PFSK-1 (cell line): ENCODE measurements around the gene PRCD.

Experiments
- POLR2AphosphoS5 ChIP-seq: IDR thresholded peaks from 2 replicates; pipeline ENCODE4 v1.6.1; 2012; ENCODE audit warnings: low read depth, mild to moderate bottlenecking, control low read depth, low read length, moderate library complexity
- SIN3A ChIP-seq: IDR thresholded peaks from 2 replicates; pipeline ENCODE4 v1.6.1; 2012; ENCODE audit warnings: mild to moderate bottlenecking, low read length, moderate library complexity, borderline replicate concordance; ENCODE audit not compliant: insufficient read depth
- TF ChIP-seq, protein P1 (sequence below), 2 experiments: IDR thresholded peaks; 2 replicates each; pipeline versions ENCODE4 v1.6.1 to v1.8.0; 2011 to 2012; ENCODE audit warnings: low read depth in 2 of 2, low read length in 2 of 2, control low read depth in 1 of 2, inconsistent platforms in 1 of 2, mild to moderate bottlenecking in 1 of 2, moderate library complexity in 1 of 2; ENCODE audit not compliant: insufficient read depth in 1 of 2

DNA sequence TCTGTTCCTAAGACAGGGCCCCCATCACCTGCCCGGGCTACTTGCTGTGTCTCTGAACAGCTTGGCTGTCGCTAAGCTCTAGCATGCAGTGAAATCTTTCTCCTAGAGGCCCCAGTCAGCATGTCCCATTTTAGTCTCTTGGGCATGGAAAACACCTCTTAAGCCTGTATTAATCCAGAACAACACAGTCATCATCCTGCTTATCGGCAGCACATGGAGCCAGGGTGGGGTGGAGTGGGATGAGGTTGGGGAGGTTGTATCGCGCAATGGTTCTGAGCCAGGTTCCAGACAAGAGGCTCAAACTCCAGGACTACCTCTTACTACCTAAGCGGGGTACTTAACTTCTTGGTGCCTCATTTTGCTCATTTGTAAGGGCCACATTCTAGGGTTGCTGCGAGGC lies 38.0 kb downstream of the PRCD start:
- TF ChIP-seq POLR2AphosphoS5 (no peak), SIN3A (no peak)
- TF ChIP-seq, protein P1, sequence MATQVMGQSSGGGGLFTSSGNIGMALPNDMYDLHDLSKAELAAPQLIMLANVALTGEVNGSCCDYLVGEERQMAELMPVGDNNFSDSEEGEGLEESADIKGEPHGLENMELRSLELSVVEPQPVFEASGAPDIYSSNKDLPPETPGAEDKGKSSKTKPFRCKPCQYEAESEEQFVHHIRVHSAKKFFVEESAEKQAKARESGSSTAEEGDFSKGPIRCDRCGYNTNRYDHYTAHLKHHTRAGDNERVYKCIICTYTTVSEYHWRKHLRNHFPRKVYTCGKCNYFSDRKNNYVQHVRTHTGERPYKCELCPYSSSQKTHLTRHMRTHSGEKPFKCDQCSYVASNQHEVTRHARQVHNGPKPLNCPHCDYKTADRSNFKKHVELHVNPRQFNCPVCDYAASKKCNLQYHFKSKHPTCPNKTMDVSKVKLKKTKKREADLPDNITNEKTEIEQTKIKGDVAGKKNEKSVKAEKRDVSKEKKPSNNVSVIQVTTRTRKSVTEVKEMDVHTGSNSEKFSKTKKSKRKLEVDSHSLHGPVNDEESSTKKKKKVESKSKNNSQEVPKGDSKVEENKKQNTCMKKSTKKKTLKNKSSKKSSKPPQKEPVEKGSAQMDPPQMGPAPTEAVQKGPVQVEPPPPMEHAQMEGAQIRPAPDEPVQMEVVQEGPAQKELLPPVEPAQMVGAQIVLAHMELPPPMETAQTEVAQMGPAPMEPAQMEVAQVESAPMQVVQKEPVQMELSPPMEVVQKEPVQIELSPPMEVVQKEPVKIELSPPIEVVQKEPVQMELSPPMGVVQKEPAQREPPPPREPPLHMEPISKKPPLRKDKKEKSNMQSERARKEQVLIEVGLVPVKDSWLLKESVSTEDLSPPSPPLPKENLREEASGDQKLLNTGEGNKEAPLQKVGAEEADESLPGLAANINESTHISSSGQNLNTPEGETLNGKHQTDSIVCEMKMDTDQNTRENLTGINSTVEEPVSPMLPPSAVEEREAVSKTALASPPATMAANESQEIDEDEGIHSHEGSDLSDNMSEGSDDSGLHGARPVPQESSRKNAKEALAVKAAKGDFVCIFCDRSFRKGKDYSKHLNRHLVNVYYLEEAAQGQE (IDR thresholded peaks at IDR 0.05; ENCODE audit: insufficient read depth in 1 of 2, low read depth in 2 of 2, low read length in 2 of 2), result no peak
